ENCODE data around the gene SYMPK.

The SYMPK gene

GRCh38 chr19:45777395-45777961, 85.5 kb downstream of the SYMPK start:
- DNase-seq (ENCODE audit: low read depth), result no peak
- H3K4me3 ChIP-seq (ENCODE audit: control insufficient read depth, low read depth, low read length), result no peak overlapping the region
- TF ChIP-seq CTCF (IDR thresholded peaks at IDR 0.05; ENCODE audit: control insufficient read depth, insufficient read depth, low read depth, low read length, missing control alignments), result no peak

DNA sequence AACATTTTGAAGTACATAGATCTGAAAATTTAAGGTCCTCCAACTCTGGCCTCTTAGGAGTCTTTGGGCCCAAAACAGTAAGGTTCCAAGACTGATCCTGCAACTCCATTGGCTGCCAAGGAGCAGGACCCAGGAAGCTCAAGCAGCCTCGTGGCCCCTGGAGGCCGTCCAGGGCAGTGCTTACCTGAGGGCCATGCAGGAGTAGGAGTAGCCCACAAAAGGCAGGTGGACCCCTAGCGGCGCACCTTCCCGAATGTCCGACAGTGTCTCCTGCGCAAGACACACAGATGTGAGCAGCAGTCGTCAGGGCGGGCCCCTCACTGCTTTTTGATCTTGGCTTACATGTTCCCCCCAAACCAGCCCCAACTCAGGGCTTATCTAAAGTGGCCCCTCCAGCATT, 88.2 kb downstream of the SYMPK start:
- DNase-seq (ENCODE audit: low read depth), result no peak
- TF ChIP-seq CTCF (IDR thresholded peaks at IDR 0.05; ENCODE audit: control insufficient read depth, insufficient read depth, low read depth, low read length, missing control alignments), result no peak
- no peak overlapping the region for H3K4me3 ChIP-seq (ENCODE audit: control insufficient read depth, low read depth, low read length)

GRCh38 chr19:45773384-45773783, 89.6 kb downstream of the SYMPK start:
- no peak overlapping the region for H3K4me3 ChIP-seq (ENCODE audit: control insufficient read depth, low read depth, low read length)
- TF ChIP-seq CTCF (IDR thresholded peaks at IDR 0.05; ENCODE audit: control insufficient read depth, insufficient read depth, low read depth, low read length, missing control alignments), result no peak
- DNase-seq (ENCODE audit: low read depth), result no peak

GRCh38 chr19:45772912-45773311, 90.0 kb downstream of the SYMPK start:
- no peak for DNase-seq (ENCODE audit: low read depth)
- H3K4me3 ChIP-seq (ENCODE audit: control insufficient read depth, low read depth, low read length), result no peak overlapping the region
- TF ChIP-seq CTCF (IDR thresholded peaks at IDR 0.05; ENCODE audit: control insufficient read depth, insufficient read depth, low read depth, low read length, missing control alignments), result no peak

DNA sequence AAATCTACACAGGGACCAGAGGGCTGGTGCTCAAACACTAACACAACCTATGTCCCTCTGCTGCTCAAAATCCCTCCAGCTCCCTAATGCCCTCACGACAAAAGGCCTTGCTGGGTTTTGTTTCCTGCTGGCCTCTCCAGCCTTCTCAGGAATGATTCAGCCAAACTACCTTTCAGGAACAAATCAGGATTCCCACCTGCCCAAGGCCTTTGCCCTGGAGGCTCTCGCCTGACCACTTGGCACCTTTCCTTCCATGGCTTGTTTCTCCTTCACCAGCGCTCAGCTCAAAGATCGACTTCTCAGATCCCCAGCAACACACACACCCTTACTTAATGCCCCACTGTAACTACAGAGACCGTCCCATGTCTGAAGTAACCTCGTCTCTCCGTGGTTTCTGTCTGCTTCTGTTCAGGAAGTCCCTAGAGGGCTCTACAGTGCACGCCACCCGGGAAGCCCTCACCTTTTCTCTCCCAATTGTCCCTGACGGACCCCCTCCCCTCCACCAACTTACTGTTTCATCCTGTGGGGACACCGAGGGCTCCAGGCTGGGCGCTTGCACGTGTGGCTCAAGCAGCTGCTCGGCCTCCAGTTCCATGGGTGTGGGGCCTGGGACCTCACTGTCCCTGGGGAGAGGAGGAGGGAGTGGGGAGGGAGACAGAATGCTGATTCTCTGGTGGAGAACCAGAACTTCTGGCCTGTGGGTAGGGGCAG, 90.7 kb downstream of the SYMPK start:
- no peak for DNase-seq (ENCODE audit: low read depth)

DNA sequence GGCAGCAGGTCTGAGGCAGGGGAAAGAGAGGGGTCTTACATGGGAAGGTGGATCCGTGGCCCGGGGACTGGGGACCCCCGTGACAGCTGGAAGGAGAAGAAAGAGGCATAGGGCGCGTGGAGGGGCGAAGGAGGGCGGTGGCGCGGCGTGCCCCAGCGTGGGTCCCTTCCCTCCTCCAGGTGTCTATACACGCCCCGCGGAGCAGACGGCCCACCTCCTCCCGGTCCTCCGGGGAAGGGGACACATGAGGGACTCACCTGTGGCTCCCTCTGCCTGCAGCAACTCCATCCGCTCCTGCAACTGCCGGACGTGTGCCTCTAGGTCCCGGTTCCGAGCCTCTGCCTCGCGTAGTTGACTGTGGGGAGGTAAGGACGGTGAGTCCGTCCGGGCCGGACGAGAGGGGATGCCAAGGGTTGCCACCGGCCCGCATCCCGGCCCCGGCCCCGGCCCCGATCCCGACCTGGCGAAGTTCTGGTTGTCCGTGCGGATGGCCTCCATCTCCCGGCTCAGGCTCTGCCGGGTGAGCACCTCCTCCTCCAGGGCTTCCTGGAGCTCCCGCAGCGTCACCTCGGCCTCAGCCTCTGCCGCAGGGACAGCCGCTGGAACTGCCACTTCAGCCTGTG, 91.5 kb downstream of the SYMPK start:
- no peak overlapping the region for H3K4me3 ChIP-seq (ENCODE audit: control insufficient read depth, low read depth, low read length)
- DNase-seq (ENCODE audit: low read depth), result no peak
- TF ChIP-seq CTCF (IDR thresholded peaks at IDR 0.05; ENCODE audit: control insufficient read depth, insufficient read depth, low read depth, low read length, missing control alignments), result no peak

More for the DNA sequence above, 90.7 kb downstream of the SYMPK start:
- no peak overlapping the region for H3K4me3 ChIP-seq (ENCODE audit: control insufficient read depth, low read depth, low read length)
- TF ChIP-seq CTCF (IDR thresholded peaks at IDR 0.05; ENCODE audit: control insufficient read depth, insufficient read depth, low read depth, low read length, missing control alignments), result no peak
